ENCODE results near the gene EXOC7. TPM values are rescaled to one million over a fixed set of nuclear protein-coding genes. Genes with fewer than 3 reads are reported as not detected.

The EXOC7 gene
- total RNA-seq, 3 donors from 2014 or later: 91.0 to 145 (median 142) TPM

DNA sequence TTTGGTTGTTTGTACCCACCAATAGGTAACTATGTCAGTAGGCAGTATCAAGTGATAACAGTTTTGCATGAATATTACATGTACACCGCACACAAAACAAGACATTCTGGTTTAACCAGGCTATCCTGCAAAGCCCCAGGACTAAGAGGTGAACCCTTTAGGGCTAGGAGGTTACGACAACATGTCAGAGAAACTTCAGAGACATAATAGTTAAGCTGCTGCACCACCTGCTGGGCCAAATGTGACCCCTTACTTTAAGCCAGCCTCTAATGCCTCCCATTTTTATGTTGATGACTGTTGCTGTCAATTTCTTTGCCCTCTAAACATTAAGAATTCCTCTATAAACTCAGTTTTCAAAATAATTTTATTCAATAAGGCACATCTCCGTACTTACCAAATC lies 46.7 kb downstream of the EXOC7 start:
- peaks cover 25% of the 10 kb centered on the region for H3K36me3 ChIP-seq (ENCODE audit: low read depth)
- ATAC-seq: no peak
- TF ChIP-seq, protein P1, sequence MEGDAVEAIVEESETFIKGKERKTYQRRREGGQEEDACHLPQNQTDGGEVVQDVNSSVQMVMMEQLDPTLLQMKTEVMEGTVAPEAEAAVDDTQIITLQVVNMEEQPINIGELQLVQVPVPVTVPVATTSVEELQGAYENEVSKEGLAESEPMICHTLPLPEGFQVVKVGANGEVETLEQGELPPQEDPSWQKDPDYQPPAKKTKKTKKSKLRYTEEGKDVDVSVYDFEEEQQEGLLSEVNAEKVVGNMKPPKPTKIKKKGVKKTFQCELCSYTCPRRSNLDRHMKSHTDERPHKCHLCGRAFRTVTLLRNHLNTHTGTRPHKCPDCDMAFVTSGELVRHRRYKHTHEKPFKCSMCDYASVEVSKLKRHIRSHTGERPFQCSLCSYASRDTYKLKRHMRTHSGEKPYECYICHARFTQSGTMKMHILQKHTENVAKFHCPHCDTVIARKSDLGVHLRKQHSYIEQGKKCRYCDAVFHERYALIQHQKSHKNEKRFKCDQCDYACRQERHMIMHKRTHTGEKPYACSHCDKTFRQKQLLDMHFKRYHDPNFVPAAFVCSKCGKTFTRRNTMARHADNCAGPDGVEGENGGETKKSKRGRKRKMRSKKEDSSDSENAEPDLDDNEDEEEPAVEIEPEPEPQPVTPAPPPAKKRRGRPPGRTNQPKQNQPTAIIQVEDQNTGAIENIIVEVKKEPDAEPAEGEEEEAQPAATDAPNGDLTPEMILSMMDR (IDR thresholded peaks at IDR 0.05): no peak
- H3K4me1 ChIP-seq (ENCODE audit: low read depth): no peaks in the 10 kb centered on the region
- H3K9me3 ChIP-seq: no peaks in the 10 kb centered on the region
- H3K4me3 ChIP-seq: no peak overlapping the region
- intact Hi-C loops (cut with DNase I, micrococcal nuclease): no loop called here
- DNase-seq: no peak

DNA sequence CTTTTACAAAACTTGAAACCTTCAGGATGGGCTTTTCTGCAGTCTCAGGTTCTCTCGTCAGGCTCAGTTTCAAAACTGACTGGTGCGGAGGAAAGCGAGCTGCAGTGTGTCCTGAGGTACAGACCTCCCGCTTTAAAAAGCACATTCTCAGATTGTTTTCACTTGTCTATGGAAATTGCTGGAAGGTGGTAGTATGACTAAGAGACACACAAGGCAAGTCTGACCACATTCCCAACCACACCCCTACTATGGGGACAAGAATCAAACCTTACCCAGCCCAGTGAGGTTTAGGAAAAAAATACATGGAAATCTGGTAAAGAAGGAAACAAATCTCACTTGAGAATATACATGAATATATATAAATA lies 49.5 kb downstream of the EXOC7 start:
- intact Hi-C loops (cut with DNase I, micrococcal nuclease): no loop called here
- Histone ChIP-seq H3K9me3 (no peaks in the 10 kb centered on the region), H3K4me3 (no peak overlapping the region), H3K4me1 (ENCODE audit: low read depth) (no peaks in the 10 kb centered on the region), H3K36me3 (ENCODE audit: low read depth) (peaks cover 17% of the 10 kb centered on the region)
- ATAC-seq (peak; percentile 62), DNase-seq (no peak)
- TF ChIP-seq, protein P1 (IDR thresholded peaks at IDR 0.05): no peak

DNA sequence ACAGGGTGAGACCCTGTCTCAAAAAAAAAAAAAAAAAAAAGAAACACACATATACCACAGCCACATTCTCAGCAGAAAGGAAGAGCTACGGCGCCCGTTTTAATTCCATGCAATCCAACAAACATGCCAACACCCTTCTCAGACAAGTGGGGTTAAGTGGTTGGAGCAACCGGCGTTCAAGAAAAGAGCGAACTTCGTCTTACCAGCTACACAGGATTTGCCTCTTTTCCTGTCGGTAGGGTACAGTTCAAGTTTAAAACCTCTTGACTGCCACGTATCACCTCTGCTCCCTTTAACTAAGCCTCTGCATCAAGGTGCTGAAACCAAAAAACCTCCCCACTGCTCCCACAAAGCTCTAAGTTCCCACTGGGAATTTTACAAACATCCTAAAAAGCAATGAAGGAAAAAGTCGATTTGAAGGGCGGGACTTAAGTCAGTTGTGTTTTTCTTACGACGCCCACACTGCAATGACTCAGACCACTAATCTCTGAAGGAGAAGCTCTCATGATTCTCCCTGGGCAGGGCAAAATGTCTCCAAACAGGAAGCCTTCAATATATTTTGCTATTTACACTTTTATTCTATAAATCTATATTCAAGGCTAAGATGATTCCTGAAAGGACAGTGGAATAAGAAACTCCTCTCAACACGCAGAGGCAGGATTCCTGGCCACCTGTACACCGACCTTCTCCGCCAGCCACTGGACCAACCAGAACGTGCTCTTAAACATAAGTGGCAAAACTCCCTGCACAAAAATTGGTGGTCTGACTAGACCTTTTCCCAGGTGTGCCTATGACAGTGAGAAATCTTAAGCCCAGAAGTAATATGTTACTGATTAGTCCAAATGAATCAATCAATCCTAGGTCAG lies 50.1 kb downstream of the EXOC7 start:
- peaks cover 14% of the 10 kb centered on the region for H3K36me3 ChIP-seq (ENCODE audit: low read depth)
- H3K4me3 ChIP-seq: no peak overlapping the region
- ATAC-seq: peak; percentile 43
- TF ChIP-seq, protein P1 (IDR thresholded peaks at IDR 0.05): no peak
- no peaks in the 10 kb centered on the region for H3K4me1 ChIP-seq (ENCODE audit: low read depth)
- no peaks in the 10 kb centered on the region for H3K9me3 ChIP-seq
- intact Hi-C loops (cut with DNase I, micrococcal nuclease): no loop called here
- DNase-seq: no peak

DNA sequence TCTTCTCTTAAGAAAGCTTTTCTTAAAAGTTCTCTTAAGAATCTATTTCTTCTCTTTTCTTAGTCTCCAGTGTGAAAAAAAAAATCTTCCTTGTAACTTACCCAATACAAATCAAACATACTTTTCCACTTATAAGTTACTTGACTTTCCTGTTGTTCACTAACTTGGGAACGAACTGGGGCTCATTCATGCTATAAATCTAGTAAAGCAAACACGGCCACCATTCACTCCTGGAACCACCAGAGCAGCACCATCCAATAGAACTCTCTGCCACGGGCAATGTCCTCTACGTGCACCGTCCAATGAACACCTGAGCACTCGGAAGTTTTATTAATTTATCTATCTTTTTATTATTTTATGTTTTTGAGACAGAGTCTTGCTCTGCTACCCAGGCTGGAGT lies 52.0 kb downstream of the EXOC7 start:
- TF ChIP-seq, protein P1 (IDR thresholded peaks at IDR 0.05): no peak
- no peak for DNase-seq
- peak; percentile 69 for ATAC-seq
- H3K36me3 ChIP-seq (ENCODE audit: low read depth): peaks cover 11% of the 10 kb centered on the region
- intact Hi-C loops (cut with DNase I, micrococcal nuclease): no loop called here
- no peaks in the 10 kb centered on the region for H3K9me3 ChIP-seq
- H3K4me3 ChIP-seq: no peak overlapping the region
- H3K4me1 ChIP-seq (ENCODE audit: low read depth): no peaks in the 10 kb centered on the region

DNA sequence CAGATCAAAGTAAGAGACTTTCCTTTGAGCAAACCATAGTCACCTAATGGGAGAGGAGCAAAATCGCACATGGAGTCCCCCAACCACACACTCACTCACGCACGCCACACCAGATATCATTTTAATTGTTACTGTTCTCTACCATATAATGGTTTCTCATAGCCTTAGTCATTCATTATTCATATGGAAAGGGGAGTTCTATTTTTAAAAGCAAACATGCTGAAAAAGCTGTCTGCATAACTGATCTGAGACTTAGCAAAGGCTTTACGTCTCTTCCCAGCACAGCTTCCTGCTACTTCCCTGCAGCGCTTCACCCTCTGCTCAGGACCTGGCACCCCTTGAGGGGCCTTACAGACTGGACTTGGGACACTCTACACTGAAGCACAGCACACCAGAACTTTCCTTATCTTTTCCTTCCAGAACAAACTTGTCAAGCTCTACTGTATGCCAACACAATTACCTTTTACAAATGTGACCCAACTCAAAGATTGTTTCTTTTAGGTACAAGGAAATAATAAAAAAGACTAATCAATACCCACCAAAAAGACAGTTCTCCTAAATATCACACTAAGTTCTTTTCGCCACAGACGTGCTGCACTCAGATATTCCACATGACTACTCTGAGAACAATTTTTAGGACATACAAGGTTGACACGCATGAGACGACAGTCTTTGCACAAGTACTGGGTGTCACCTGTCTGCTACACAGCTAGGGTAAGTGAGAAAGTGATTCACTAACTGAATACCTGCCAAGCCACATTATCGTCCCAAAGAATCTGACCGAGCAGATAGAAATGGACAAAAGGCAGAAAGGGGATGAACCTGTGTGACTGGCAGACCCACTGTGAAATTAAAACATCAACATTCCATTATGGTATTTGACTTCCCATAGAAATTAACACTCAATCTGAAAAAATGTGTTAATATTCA lies 52.8 kb downstream of the EXOC7 start:
- no peak for DNase-seq

More for the DNA sequence above, 52.8 kb downstream of the EXOC7 start:
- peak; percentile 76 for ATAC-seq
- peaks cover 8% of the 10 kb centered on the region for H3K36me3 ChIP-seq (ENCODE audit: low read depth)
- intact Hi-C loops (cut with DNase I, micrococcal nuclease): no loop called here
- TF ChIP-seq, protein P1 (IDR thresholded peaks at IDR 0.05): no peak
- no peaks in the 10 kb centered on the region for H3K9me3 ChIP-seq
- H3K4me1 ChIP-seq (ENCODE audit: low read depth): no peaks in the 10 kb centered on the region
- H3K4me3 ChIP-seq: no peak overlapping the region

Measured in mucosa of descending colon (tissue), 3 donors.